Measurements from ENCODE around the gene TM7SF3. TPM values are rescaled to one million over a fixed set of nuclear protein-coding genes. Genes with fewer than 3 reads are reported as not detected.

The TM7SF3 gene
- total RNA-seq, 2 experiments from 2014 or later = 8.3 to 9.5 TPM

DNA sequence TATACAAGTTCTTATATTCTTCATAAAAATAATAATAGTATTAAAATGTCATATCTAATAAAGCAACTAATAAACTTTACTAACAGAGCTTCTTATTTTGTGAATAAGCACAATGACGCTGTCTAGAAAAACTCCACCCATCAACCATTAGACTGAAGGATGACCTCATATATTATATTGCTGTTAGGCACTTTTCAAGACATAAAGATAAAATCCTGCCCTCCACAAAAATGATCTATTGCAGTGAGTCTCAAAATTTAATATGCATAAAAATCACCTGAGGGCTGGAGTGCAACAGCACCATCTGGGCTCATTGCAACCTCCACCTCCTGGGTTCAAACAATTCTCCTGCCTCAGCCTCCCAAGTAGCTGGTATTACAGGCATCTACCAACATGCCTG lies 20.1 kb downstream of the TM7SF3 start:
- H3K36me3 ChIP-seq (ENCODE audit: insufficient read depth, low read length) = peaks cover 46% of the 10 kb centered on the region
- TF ChIP-seq, protein P1, sequence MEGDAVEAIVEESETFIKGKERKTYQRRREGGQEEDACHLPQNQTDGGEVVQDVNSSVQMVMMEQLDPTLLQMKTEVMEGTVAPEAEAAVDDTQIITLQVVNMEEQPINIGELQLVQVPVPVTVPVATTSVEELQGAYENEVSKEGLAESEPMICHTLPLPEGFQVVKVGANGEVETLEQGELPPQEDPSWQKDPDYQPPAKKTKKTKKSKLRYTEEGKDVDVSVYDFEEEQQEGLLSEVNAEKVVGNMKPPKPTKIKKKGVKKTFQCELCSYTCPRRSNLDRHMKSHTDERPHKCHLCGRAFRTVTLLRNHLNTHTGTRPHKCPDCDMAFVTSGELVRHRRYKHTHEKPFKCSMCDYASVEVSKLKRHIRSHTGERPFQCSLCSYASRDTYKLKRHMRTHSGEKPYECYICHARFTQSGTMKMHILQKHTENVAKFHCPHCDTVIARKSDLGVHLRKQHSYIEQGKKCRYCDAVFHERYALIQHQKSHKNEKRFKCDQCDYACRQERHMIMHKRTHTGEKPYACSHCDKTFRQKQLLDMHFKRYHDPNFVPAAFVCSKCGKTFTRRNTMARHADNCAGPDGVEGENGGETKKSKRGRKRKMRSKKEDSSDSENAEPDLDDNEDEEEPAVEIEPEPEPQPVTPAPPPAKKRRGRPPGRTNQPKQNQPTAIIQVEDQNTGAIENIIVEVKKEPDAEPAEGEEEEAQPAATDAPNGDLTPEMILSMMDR (IDR thresholded peaks at IDR 0.05) = no peak
- intact Hi-C loops (cut with DNase I, micrococcal nuclease) = no loop called here
- H3K27me3 Mint-ChIP-seq = no peaks in the 10 kb centered on the region
- no peak overlapping the region for H3K27ac ChIP-seq (ENCODE audit: low read depth in 1 of 2, low read length in 2 of 2)
- no peaks in the 10 kb centered on the region for H3K4me1 ChIP-seq (ENCODE audit: insufficient read depth, low read length)
- H3K4me3 ChIP-seq (ENCODE audit: low read length) = no peak overlapping the region
- ChIA-PET POLR2A (no interaction called here), CTCF (no interaction called here)
- no peaks in the 10 kb centered on the region for H3K9me3 Mint-ChIP-seq
- no peak overlapping the region for H3K4me3 Mint-ChIP-seq
- H3K36me3 Mint-ChIP-seq (ENCODE audit: low read depth) = peaks cover 78% of the 10 kb centered on the region
- no peak overlapping the region for H3K27ac Mint-ChIP-seq
- H3K4me1 Mint-ChIP-seq (ENCODE audit: low read depth) = no peaks in the 10 kb centered on the region
- ATAC-seq (ENCODE audit: poor library complexity) = no peak
- DNase-seq = no peak
- no peaks in the 10 kb centered on the region for H3K27me3 ChIP-seq (ENCODE audit: control insufficient read depth in 1 of 2, insufficient read depth in 2 of 2, low read length in 2 of 2)
- no peaks in the 10 kb centered on the region for H3K9me3 ChIP-seq (ENCODE audit: control insufficient read depth in 1 of 2, insufficient read depth in 1 of 2, low read length in 2 of 2)

GRCh38 chr12:26991826-26992225 lies 22.4 kb downstream of the TM7SF3 start:
- no peaks in the 10 kb centered on the region for H3K9me3 ChIP-seq (ENCODE audit: control insufficient read depth in 1 of 2, insufficient read depth in 1 of 2, low read length in 2 of 2)
- H3K4me3 ChIP-seq (ENCODE audit: low read length) = no peak overlapping the region
- H3K27ac ChIP-seq (ENCODE audit: low read depth in 1 of 2, low read length in 2 of 2) = no peak overlapping the region
- Mint-ChIP-seq H3K9me3 (no peaks in the 10 kb centered on the region), H3K36me3 (ENCODE audit: low read depth) (peaks cover 78% of the 10 kb centered on the region), H3K4me3 (no peak overlapping the region), H3K4me1 (ENCODE audit: low read depth) (no peaks in the 10 kb centered on the region), H3K27ac (no peak overlapping the region), H3K27me3 (no peaks in the 10 kb centered on the region)
- POLR2A ChIA-PET = no interaction called here
- ATAC-seq (ENCODE audit: poor library complexity) (no peak), DNase-seq (no peak)
- no peaks in the 10 kb centered on the region for H3K4me1 ChIP-seq (ENCODE audit: insufficient read depth, low read length)
- TF ChIP-seq, protein P1 (IDR thresholded peaks at IDR 0.05) = no peak
- CTCF ChIA-PET = no interaction called here
- peaks cover 44% of the 10 kb centered on the region for H3K36me3 ChIP-seq (ENCODE audit: insufficient read depth, low read length)
- intact Hi-C loops (cut with DNase I, micrococcal nuclease) = no loop called here
- no peaks in the 10 kb centered on the region for H3K27me3 ChIP-seq (ENCODE audit: control insufficient read depth in 1 of 2, insufficient read depth in 2 of 2, low read length in 2 of 2)

DNA sequence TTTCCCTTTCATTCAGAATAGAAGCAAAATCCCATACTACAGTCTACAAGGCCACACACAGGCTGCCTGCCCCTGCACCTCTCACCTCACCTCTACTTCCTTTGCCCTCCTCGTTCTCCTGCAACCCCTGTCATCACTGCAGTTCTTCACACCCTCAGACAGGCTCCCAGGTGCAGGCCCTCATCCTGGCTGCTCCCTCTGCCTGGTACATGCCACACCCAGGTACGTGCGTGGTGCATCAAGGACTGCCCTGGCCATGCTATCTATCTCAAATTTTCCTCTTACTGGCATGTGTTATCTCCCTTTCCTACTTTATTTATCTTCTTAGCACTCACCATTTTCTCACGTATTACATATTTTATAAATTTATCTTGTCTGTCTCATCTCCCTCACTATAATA lies 24.3 kb downstream of the TM7SF3 start:
- no peaks in the 10 kb centered on the region for H3K4me1 Mint-ChIP-seq (ENCODE audit: low read depth)
- H3K27ac Mint-ChIP-seq = no peak overlapping the region
- Histone ChIP-seq H3K27me3 (ENCODE audit: control insufficient read depth in 1 of 2, insufficient read depth in 2 of 2, low read length in 2 of 2) (no peaks in the 10 kb centered on the region), H3K4me1 (ENCODE audit: insufficient read depth, low read length) (no peaks in the 10 kb centered on the region), H3K27ac (ENCODE audit: low read depth in 1 of 2, low read length in 2 of 2) (no peak overlapping the region), H3K9me3 (ENCODE audit: control insufficient read depth in 1 of 2, insufficient read depth in 1 of 2, low read length in 2 of 2) (no peaks in the 10 kb centered on the region), H3K4me3 (ENCODE audit: low read length) (no peak overlapping the region), H3K36me3 (ENCODE audit: insufficient read depth, low read length) (peaks cover 36% of the 10 kb centered on the region)
- no peaks in the 10 kb centered on the region for H3K27me3 Mint-ChIP-seq
- intact Hi-C loops (cut with DNase I, micrococcal nuclease) = no loop called here
- TF ChIP-seq, protein P1 (IDR thresholded peaks at IDR 0.05) = no peak
- H3K9me3 Mint-ChIP-seq = no peaks in the 10 kb centered on the region
- peaks cover 72% of the 10 kb centered on the region for H3K36me3 Mint-ChIP-seq (ENCODE audit: low read depth)
- H3K4me3 Mint-ChIP-seq = no peak overlapping the region
- ChIA-PET CTCF (no interaction called here), POLR2A (no interaction called here)
- ATAC-seq (ENCODE audit: poor library complexity) (no peak), DNase-seq (no peak)

Data from CD4-positive, alpha-beta T cell (primary cell).